K562 (cell line): Measurements from ENCODE around the gene SLC9A1. TPM values are rescaled to one million over a fixed set of nuclear protein-coding genes. Genes with fewer than 3 reads are reported as not detected.

ENCODE experiments used
- ATAC-seq: fragments of 200-7000 bp; cut with Tn5 transposase; 3 replicates; pipeline ENCODE4 v1.9.1; 2020; ENCODE audit warnings: moderate library complexity
- BruUV-seq: library from RNA; stranded (reverse); fragments of 400-500 nt; replicated peaks from 2 replicates; lab custom pipeline; 2021; lab: Mats Ljungman, UMichigan
- CTCF ChIA-PET: fragments of 300-600 bp; formaldehyde crosslinking; extraction: SDS; loops from one replicate; lab custom pipeline; 2021; ENCODE audit warnings: low intra/inter-chr PET ratio; lab: Yijun Ruan, JAX
- POLR2A ChIA-PET: fragments of 300-600, 350-650 bp; sonication (Branson Sonifier 250); formaldehyde crosslinking; extraction: SDS; loops from one replicate; lab custom pipeline; 2021; ENCODE audit warnings: antibody characterized with exemption, inconsistent platforms; lab: Yijun Ruan, JAX
- DNase-seq, 4 experiments: peaks; one replicate each; pipeline versions ENCODE4 v3.0.0 to v3.0.0-alpha.2; 2011 to 2018; ENCODE audit warnings: low spot score in 3 of 4, mixed read lengths in 3 of 4; ENCODE audit errors: extremely low read depth in 1 of 4
- FAIRE-seq: peaks from 2 replicates; lab custom pipeline; 2011; peaks lifted over from hg19 to GRCh38; lab: Jason Lieb, UNC
- H2AFZ ChIP-seq: 2 replicates; pipeline ENCODE4 v1.6.0; 2011; ENCODE audit warnings: low read depth, low read length, control low read depth, inconsistent platforms
- H3K27ac ChIP-seq: fragments of 200-600 bp; 3 replicates; pipeline ENCODE4 v1.8.0; 2011; ENCODE audit warnings: low read depth, mild to moderate bottlenecking, control low read depth, inconsistent platforms, low read length, moderate library complexity, mixed read lengths; ENCODE audit errors: extremely low read depth
- H3K27me3 ChIP-seq, 2 experiments: fragments of 300-600 bp in 1 of 2; 2 replicates in 1 of 2; 3 replicates in 1 of 2; pipeline versions ENCODE4 v1.6.0 to v1.8.0; 2011; ENCODE audit warnings: inconsistent platforms in 2 of 2, low read length in 2 of 2, mild to moderate bottlenecking in 1 of 2, mixed read lengths in 1 of 2, moderate library complexity in 1 of 2; ENCODE audit not compliant: control insufficient read depth in 2 of 2, insufficient read depth in 2 of 2
- H3K36me3 ChIP-seq: fragments of 300-600 bp; 3 replicates; pipeline ENCODE4 v1.8.0; 2011; ENCODE audit warnings: mild to moderate bottlenecking, low read length, inconsistent platforms; ENCODE audit not compliant: control insufficient read depth, insufficient read depth
- H3K4me1 ChIP-seq, 2 experiments: fragments of 200-600 bp in 1 of 2; replicated peaks in 1 of 2; 2 replicates in 1 of 2; 3 replicates in 1 of 2; pipeline versions ENCODE4 v1.5.1 to v1.8.0; 2011; ENCODE audit warnings: inconsistent platforms in 2 of 2, low read length in 2 of 2, mild to moderate bottlenecking in 1 of 2, mixed read lengths in 1 of 2, moderate library complexity in 1 of 2; ENCODE audit not compliant: control insufficient read depth in 2 of 2, insufficient read depth in 2 of 2
- H3K4me2 ChIP-seq: 2 replicates; pipeline ENCODE4 v1.6.1; 2011; ENCODE audit warnings: low read length, control low read depth, inconsistent platforms, mixed read lengths; ENCODE audit not compliant: insufficient read depth
- H3K4me3 ChIP-seq: fragments of 200-600 bp; sonication (generic), shearing (Covaris generic); 2 replicates; pipeline ENCODE4 v1.5.1; 2016; ENCODE audit warnings: control low read depth, inconsistent platforms
- H3K79me2 ChIP-seq: fragments of 200-600 bp; 3 replicates; pipeline ENCODE4 v1.8.0; 2011; ENCODE audit warnings: low read length, inconsistent platforms; ENCODE audit not compliant: control insufficient read depth, insufficient read depth
- H3K9ac ChIP-seq, 2 experiments: 2 replicates each; pipeline versions ENCODE4 v1.6.0 to v1.6.1; 2011; ENCODE audit warnings: low read depth in 2 of 2, low read length in 2 of 2, control low read depth in 1 of 2, inconsistent platforms in 1 of 2, mild to moderate bottlenecking in 1 of 2, mixed read lengths in 1 of 2; ENCODE audit not compliant: insufficient read depth in 1 of 2
- H3K9me1 ChIP-seq: one replicate; pipeline ENCODE4 v1.6.0; 2011; ENCODE audit warnings: inconsistent platforms, mild to moderate bottlenecking, low read length, moderate library complexity; ENCODE audit not compliant: control insufficient read depth, insufficient read depth
- H3K9me3 ChIP-seq: replicated peaks from 2 replicates; pipeline ENCODE4 v1.5.1; 2011; ENCODE audit warnings: low read depth, low read length, inconsistent platforms; ENCODE audit not compliant: control insufficient read depth, insufficient read depth
- H4K20me1 ChIP-seq: replicated peaks from 2 replicates; pipeline ENCODE4 v1.6.1; 2011; ENCODE audit warnings: low read length, inconsistent platforms, mixed read lengths; ENCODE audit not compliant: control insufficient read depth, insufficient read depth
- EGR1 ChIP-seq: fragments of 450-650 bp; conservative IDR thresholded peaks from 2 replicates; pipeline ENCODE4 v1.6.1; 2017; ENCODE audit warnings: mild to moderate bottlenecking
- MEIS2 ChIP-seq: fragments of 450-650 bp; IDR thresholded peaks from 2 replicates; pipeline ENCODE4 v1.6.1; 2014; ENCODE audit warnings: mild to moderate bottlenecking; ENCODE audit not compliant: partially characterized antibody
- MGA ChIP-seq: fragments of 450-650 bp; IDR thresholded peaks from 2 replicates; pipeline ENCODE4 v1.6.1; 2016; ENCODE audit warnings: mild to moderate bottlenecking, moderate library complexity
- NFIC ChIP-seq: fragments of 450-650 bp; IDR thresholded peaks from 2 replicates; pipeline ENCODE4 v1.6.1; 2017; ENCODE audit warnings: mild to moderate bottlenecking, inconsistent platforms
- ZNF785 ChIP-seq: fragments of 250-450 bp; sonication (Bioruptor Pico); IDR thresholded peaks from 2 replicates; pipeline ENCODE4 v1.4.0; 2020; ENCODE audit warnings: mild to moderate bottlenecking
- WGBS: fragments of 100-300 bp; shearing (Covaris generic); methylation state at CpG from one replicate; pipeline ENCODE4 v1.1.6; 2016; ENCODE audit warnings: low coverage, mixed read lengths; ENCODE audit not compliant: insufficient coverage; ENCODE audit errors: missing lambda C conversion rate; 5-methylcytosine and 5-hydroxymethylcytosine counted together
- in situ Hi-C: fragments of 300-500 bp; cut with MboI; formaldehyde crosslinking; loops from 4 replicates; pipeline ENCODE4 v1.15.0; 2018; ENCODE audit warnings: inconsistent platforms, mixed read lengths
- intact Hi-C: fragments of 100-400 bp; cut with micrococcal nuclease; formaldehyde crosslinking; loops from 2 replicates; pipeline ENCODE4 v1.14.2; 2022
- polyA plus RNA-seq, 8 experiments: library from polyadenylated mRNA; depleted of rRNA in 4 of 8; stranded (reverse) in 5 of 8; unstranded in 3 of 8; fragments of >200 nt; fragmentation: Nextera tagmentation in 2 of 8; fragmentation: Illumina TruSeq in 1 of 8; extraction: Ambion mirVana in 2 of 8; extraction: Trizol in 1 of 8; gene quantifications; 2 replicates each; pipeline versions ENCODE4 v1.2.1 to v1.2.3, GENCODE V29; 2011 to 2014; ENCODE audit warnings: inconsistent platforms in 1 of 8, missing spikeins in 1 of 8
- total RNA-seq, 7 experiments: library from RNA; depleted of rRNA in 6 of 7; stranded (reverse); fragments of >200 nt in 6 of 7; fragmentation: Illumina TruSeq in 2 of 7; extraction: Trizol in 2 of 7; gene quantifications; 2 replicates each; pipeline versions ENCODE4 v1.2.1 to v1.2.3, GENCODE V29; 2011 to 2021; ENCODE audit warnings: low replicate concordance in 1 of 7

SLC9A1 gene
- total and polyA plus RNA-seq, 9 of the 15 experiments (the other 6 are each of a cell fraction or from before 2014, with no cell fraction given) = 0.59 to 14.4 (median 2.0) TPM

GRCh38 chr1:27077968-27078367 lies 77.0 kb downstream of the SLC9A1 start:
- no peaks in the 10 kb centered on the region for H4K20me1 ChIP-seq
- TF ChIP-seq EGR1 (peak; percentile 75), MGA (no peak), ZNF785 (CRISPR knock-in tag) (no peak), MEIS2 (peak; percentile 12), NFIC (no peak)
- TF ChIP-seq, all 486 proteins: peak for 2
- Histone ChIP-seq H3K4me1 (peaks cover 21 to 22% of the 10 kb centered on the region in 2 experiments), H3K27me3 (no peaks in the 10 kb centered on the region), H3K9me1 (no peaks in the 10 kb centered on the region), H3K4me3 (no peak overlapping the region), H3K9me3 (no peaks in the 10 kb centered on the region), H3K27ac (no peak overlapping the region), H3K9ac (no peak overlapping the region), H3K4me2 (no peak overlapping the region), H3K36me3 (no peaks in the 10 kb centered on the region), H3K79me2 (no peaks in the 10 kb centered on the region), H2AFZ (peak overlapping the region; percentile 23; the same call in 1 of the 2 replicates)
- no peak for FAIRE-seq
- ATAC-seq = no peak
- POLR2A ChIA-PET = interaction anchor here (1.3 kb wide), 1 partner anchor 22 kb away, joined by 5 read pairs; no protein-coding TSS in a partner anchor
- WGBS = 20% methylated on average over 4 of the region's 7 CpGs
- no TSS peak for BruUV-seq
- no peak for DNase-seq
- intact Hi-C loops (no loop called here), in situ Hi-C loops (no loop called here)
- CTCF ChIA-PET = no interaction called here
